Measurements from ENCODE around the gene TTC7B.

- TF ChIP-seq EZH2 (IDR thresholded peaks at IDR 0.05; ENCODE audit: insufficient read depth, poor library complexity, severe bottlenecking) (no peak), EZH2phosphoT487 (IDR thresholded peaks at IDR 0.05; ENCODE audit: insufficient read depth, low read depth) (no peak)
Measured at GRCh38 chr14:90571149-90571947, 244.9 kb downstream of the TTC7B start.
